Iris pigment epithelial cell (primary cell): ENCODE results near the gene MGAT1.
A peak's percentile ranks its signal among the peaks of the same experiment; 100 is the strongest.
"Not testable (repeated sequence)": the region's sequence is repeated elsewhere in the genome, so short reads cannot be mapped to it uniquely, and the experiment has no call there.

Source experiments
- DNase-seq: peaks from one replicate; pipeline ENCODE4 v3.0.0-alpha.2; 2011; ENCODE audit warnings: low read depth

Gene MGAT1

GRCh38 chr5:180804129-180804618, 1.6 kb upstream of the MGAT1 start:
- DNase-seq: no peak

GRCh38 chr5:180803181-180804128, 849 bp upstream of the MGAT1 start:
- no peak for DNase-seq

DNA sequence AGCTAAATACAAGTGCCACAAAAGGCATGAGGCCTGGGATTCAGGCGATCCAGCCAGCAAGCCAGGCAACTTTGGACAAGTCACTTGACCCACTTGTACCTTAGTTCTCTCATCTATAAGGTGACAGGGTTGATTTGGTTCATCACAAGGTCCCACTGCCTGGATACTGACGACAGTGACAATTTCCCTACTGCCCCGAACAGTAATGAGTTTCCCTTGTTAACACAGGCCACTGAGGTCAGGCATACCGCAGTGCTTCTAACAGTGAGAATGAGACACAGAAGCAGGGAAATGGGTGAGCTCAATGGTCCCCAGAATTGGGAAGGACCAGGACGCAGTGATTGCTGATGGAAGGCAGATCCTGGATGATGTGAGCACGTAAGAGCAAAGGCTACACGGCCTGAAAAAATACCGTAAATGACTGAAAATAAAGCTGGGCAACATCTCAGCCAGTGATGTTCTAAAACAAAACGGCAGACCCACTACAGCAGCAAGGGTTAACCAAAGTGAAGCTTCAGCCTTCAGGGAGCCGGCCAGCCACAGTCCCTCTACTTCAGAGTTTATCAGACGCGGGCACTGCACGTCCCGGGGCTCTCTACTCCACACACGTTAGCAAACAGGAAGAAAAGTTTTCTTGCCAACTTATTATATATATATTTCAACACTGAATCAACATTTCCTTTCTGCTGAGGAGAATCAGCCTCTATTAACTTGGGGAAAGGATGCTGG, 846 bp downstream of the MGAT1 start:
- DNase-seq: no peak

DNA sequence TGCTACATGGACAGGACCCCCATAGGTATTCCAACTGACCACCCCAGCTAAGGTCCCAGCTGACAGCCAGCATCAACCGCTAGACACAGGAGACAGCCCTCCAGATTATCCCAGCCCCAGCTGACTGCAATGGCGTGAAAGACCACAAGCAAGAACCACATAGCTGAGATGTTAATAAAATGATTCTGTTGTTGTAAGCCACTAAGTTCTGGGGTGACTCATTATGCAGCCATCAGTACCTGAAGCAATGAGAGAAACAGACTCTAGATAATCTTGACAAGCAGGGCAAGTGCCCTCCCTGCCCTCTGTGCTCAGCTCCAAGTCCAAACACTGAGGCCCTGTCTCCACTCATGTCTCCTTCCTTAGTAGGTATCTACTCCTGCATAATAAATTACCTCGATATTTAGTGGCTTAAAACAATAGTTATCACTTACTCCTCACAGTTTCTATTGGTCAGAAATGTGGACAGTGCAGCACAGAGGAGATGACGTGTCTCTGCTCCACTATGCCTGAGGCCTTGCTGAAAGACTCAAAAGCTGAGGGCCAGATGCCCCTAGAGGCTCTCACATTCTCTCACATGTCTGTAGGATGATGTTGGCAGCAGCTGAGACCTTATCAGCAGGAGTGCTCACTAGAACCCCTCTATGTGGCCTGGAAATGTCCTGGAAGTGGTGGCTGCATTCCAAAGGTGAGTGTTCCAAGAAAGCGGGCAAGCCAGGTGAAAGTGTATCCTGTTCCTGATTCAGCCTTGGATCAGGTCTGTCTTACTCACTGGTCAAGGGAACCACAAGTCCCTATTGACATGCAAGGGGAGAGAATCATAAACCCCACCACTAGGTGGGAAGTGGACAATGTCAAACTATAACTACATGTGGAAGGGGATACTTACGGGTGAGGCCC, 2.5 kb downstream of the MGAT1 start:
- DNase-seq: peak; percentile 91

DNA sequence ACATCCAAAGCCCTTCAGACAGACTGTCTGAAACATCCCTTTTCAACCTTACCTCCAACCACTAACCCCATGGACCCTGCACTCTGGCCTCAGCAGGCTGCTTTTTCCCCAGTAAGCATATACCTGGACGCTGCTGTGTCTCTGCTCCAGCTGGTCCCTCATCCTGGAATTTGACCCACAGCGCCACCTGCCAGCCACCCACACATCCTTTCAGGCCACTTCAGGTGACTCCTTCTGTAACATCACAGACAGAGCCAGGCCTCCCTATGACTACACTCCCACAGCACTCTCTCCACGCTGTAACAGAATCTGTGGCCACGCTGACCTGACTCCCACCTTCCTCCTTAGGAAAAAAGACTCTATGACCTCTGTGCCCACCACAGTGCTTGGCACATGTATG, 3.4 kb downstream of the MGAT1 start:
- DNase-seq: no peak

DNA sequence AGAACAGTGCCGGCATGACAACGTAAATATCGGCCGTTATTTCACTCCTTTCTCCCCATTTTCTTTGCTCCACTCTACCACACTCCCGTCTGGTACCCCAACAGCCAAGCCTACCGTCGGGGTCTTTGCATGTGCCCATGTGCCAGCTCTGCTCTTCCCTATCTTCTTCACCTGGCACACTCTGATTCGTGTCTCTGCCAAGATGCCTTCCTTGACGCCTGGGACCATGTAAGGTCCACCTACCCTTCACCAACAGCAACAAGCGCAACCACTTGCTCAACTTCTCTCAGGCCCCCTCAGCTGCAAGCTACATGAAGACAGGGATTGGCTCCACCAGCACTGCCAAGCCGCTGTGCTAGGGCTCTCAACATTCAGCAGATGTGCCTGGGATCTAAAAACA, 4.4 kb downstream of the MGAT1 start:
- no peak for DNase-seq

DNA sequence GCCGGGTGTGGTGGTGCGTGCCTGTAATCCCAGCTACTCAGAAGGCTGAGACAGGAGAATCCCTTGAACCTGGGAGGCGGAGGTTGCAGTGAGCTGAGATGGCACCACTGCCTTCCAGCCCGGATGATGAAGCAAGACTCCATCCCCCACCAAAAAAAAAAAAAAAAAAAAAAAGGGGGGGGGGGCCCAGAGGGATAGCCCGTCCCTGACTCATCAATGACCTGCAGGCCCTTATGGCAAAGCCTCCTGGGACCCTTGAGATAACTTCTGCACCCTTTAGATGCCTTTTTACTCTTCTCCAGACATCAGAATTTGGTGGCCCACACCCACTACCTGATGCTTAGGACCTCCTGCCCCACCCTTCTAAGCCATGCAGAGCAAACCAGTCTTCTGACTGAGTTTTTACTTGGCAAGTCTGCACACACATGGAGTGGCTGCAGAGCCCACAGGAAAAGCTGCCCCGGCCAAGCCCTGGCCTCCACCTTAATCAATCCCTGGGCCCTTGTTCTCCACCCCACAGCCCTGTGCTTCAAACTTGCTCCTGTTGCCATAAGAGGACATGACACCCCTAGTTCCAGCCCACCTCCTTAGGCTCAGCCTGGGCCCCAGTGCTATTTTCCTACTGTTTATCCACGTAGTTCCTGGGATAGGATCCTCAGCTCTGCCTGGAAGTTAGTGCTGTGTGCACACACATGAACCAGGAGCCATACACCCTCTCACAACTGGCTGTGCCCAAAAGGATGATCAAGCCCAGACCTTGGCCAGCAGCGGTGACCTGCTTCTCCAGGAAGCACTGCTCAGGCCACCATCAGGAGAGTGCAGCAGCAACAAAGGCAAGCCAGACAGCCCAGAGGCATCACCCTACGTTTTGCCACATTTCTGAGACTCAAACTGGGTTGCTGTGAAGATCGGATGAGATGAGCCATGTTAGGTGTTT, 5.1 kb downstream of the MGAT1 start:
- DNase-seq: no peak

DNA sequence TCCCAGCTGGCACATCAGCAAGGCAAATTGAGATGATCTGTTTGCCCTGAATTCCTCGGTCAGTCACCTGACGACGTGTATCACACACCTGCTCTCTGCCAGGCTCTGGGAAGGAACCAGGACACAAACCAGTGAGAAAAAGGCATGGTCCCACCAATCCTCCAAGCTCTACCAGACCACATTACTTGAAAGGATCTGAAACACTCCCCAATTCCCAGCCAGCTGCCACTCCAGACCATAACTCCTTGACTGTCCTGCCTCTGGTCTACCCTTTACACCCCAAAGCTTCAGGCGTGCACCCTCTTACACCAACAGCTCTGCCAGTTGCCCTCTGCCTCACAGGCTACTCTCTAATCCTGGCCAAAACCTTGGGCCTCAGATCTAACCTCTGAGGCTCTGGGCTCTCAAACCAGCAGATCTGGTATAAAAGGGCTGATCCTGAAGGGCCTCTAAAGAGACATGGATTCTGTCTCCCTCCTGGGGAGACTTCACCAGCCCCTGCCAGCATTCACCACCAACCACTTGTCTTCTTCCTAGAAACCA, 6.8 kb downstream of the MGAT1 start:
- DNase-seq: no peak

DNA sequence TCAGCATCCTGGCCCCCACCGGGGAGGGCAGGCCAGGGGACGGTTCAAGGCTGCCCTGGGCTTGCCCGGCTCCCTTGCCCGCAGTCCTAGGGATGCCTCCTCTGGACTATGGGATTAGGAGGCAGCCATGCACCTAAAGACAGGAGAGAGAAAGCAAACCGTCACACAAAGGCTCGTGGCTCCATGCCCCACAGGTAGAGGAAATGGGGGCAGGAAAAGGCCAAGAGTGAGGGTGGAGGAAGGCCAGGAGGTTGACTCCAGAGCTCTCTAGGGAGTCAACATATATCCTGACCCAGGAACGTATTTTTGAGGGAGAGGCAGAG, 9.7 kb downstream of the MGAT1 start:
- DNase-seq: no peak

GRCh38 chr5:180792287-180792964, 10.2 kb downstream of the MGAT1 start:
- no peak for DNase-seq

DNA sequence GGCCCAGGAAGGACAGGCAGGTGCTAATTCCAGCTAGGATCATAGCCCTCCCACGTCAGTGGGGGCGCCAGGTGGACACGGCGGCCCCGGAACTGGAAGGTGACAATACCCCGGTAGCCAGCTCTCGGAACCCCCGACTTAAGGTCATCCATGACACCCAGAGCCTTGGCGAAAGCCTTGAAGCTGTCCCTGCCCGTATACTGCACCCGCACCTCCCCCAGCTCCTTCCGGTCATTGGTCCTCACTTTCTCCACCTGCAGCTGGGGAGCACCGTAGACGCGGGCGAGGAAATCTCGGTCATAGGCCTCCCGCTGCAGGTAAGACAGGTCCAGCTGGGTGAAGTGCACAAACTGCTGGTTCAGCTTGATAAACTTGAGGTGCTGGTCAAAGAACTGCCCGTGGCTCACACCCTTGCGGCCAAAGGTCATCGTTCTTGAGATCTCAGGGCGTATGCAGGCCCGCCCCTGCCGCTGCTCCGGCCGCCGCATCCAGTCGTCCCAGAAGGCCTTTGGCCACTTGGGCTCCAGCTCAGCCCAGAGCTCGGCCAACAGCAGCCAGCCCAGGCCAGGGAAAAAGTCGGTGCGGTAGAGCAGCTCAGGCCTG, 10.9 kb downstream of the MGAT1 start:
- no peak for DNase-seq

DNA sequence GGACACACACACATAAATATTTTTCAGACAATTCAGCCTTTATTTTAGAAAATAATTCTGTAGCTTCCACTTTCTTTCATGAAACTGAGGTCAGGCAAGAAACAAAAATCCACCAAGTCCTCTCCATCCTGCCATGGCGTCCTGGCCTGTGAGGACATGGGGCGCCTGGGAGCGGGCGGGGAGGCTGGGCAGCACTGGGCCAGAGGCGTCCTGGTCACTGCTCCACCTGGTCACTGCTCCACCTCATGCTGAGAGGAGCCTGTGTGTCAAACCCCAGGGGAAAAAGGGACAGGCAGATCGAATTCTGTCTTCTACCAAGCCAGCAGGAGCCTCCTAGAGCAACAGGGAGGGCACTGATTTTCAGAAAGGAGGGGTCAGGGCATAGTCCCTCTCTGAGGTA, 12.1 kb downstream of the MGAT1 start:
- DNase-seq: no peak

- no peak for DNase-seq
Measured at GRCh38 chr5:180790020-180790419, 12.6 kb downstream of the MGAT1 start.

DNA sequence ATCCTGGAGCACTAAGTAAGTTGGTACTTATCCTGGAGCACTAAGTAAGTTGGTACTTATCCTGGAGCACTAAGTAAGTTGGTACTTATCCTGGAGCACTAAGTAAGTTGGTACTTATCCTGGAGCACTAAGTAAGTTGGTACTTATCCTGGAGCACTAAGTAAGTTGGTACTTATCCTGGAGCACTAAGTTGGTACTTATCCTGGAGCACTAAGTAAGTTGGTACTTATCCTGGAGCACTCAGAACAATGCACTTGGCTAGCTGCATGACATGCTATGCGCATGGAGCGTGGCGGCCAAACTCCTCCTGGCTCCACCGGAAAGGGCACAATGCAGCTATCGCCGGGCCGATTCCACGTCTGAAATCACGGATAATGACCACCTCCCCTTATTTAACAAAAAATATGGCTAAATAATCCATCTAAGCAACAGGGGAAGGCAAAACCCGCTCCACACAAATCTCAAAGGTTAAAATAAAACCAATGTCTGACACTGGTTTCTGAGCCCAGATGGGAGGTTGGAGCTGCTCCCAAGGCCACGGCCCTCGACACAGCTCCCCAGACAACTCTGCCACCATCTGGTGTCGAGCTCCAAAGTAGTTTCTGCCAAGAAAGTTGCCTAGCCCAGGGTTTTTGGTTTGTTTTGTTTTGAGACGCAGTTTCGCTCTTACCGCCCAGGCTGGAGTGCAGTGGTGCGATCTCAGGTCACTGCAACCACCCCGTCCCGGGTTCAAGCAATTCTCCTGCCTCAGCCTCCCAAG, 13.8 kb downstream of the MGAT1 start:
- DNase-seq: not testable (repeated sequence)

DNA sequence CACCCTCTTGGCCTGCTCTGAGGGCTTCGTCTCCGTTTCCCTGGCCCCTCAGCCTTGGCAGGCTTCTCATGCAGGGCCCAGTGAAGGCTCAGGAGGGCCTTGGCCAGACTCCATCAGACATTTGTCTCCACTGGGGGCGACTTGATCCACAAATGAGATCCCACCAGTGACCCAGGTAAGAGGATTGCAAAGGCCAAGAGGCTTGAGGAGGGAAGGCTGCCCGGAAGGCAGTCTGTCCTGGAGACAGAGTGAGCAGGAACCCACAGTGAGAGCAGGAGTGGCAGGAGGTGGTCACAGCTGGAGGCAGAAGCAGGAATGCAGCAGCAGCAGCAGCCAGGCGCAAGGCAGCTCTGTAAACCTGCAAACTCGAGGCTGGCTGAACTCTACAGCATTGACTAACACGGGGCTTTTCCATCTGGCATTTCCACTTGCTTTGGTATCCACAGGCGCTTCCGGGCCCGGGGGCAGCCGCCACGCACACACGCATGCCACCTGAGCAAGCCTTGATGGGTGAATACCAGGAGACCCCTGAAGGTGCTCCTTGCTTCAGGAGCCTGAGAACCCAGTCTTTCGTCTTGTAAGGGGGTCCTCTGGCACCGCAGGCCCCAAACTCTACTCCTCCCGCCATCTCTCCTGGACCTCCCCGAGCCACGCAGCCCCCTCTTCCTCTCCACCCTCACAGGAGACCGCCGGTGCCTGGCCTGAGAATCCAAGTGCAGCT, 14.7 kb downstream of the MGAT1 start:
- DNase-seq: peak; percentile 69

- DNase-seq: peak; percentile 41
Measured at GRCh38 chr5:180786531-180787398, 15.8 kb downstream of the MGAT1 start.

- DNase-seq: peak; percentile 54
Measured at GRCh38 chr5:180785794-180786221, 16.8 kb downstream of the MGAT1 start.
